Activated CD8-positive, alpha-beta memory T cell treated with anti-CD3 and anti-CD28 coated beads, Interleukin-2, amount 50 U/mL, for 1 hour (primary cell): ENCODE results near the gene NEK11.

ENCODE experiments used
- DNase-seq: peaks from one replicate; pipeline ENCODE4 v3.0.0-alpha.2; 2020; ENCODE audit errors: extremely low read depth

The NEK11 gene

GRCh38 chr3:131224886-131225550, 198.3 kb downstream of the NEK11 start:
- no peak for DNase-seq

- no peak for DNase-seq
Observed at GRCh38 chr3:131228522-131228921, 201.8 kb downstream of the NEK11 start.

- DNase-seq: no peak
Observed at GRCh38 chr3:131231710-131232389, 205.2 kb downstream of the NEK11 start.

- DNase-seq: no peak
Observed at GRCh38 chr3:131232711-131233267, 206.1 kb downstream of the NEK11 start.

- DNase-seq: no peak
Observed at GRCh38 chr3:131233900-131234668, 207.4 kb downstream of the NEK11 start.

GRCh38 chr3:131236421-131236820, 209.7 kb downstream of the NEK11 start:
- DNase-seq: no peak

GRCh38 chr3:131238496-131238895, 211.8 kb downstream of the NEK11 start:
- DNase-seq: no peak

GRCh38 chr3:131239267-131239666, 212.6 kb downstream of the NEK11 start:
- no peak for DNase-seq

GRCh38 chr3:131242201-131242600, 215.5 kb downstream of the NEK11 start:
- DNase-seq: no peak

- no peak for DNase-seq
Observed at GRCh38 chr3:131250466-131250865, 223.8 kb downstream of the NEK11 start.

- DNase-seq: no peak
Observed at GRCh38 chr3:131260525-131260924, 233.8 kb downstream of the NEK11 start.

GRCh38 chr3:131261104-131261503, 234.4 kb downstream of the NEK11 start:
- no peak for DNase-seq

- DNase-seq: no peak
Observed at GRCh38 chr3:131275556-131275955, 248.9 kb downstream of the NEK11 start.

- DNase-seq: no peak
Observed at GRCh38 chr3:131277836-131278497, 251.3 kb downstream of the NEK11 start.

GRCh38 chr3:131279577-131279976, 252.9 kb downstream of the NEK11 start:
- DNase-seq: no peak

- no peak for DNase-seq
Observed at GRCh38 chr3:131282379-131282778, 255.7 kb downstream of the NEK11 start.

GRCh38 chr3:131282967-131283366, 256.3 kb downstream of the NEK11 start:
- DNase-seq: no peak

GRCh38 chr3:131283862-131284261, 257.2 kb downstream of the NEK11 start:
- DNase-seq: no peak

- no peak for DNase-seq
Observed at GRCh38 chr3:131284302-131284701, 257.6 kb downstream of the NEK11 start.

- no peak for DNase-seq
Observed at GRCh38 chr3:131285456-131285855, 258.8 kb downstream of the NEK11 start.

GRCh38 chr3:131299836-131300235, 273.2 kb downstream of the NEK11 start:
- DNase-seq: no peak

GRCh38 chr3:131303848-131304247, 277.2 kb downstream of the NEK11 start:
- DNase-seq: no peak
